Activated naive CD4-positive, alpha-beta T cell treated with anti-CD3 and anti-CD28 coated beads, Interleukin-2, amount 10 ng/mL, durations not matched to agents 7 days and 5 days (primary cell): Measurements from ENCODE around the gene ALDOA.
A peak's percentile ranks its signal among the peaks of the same experiment; 100 is the strongest.
"Not testable (repeated sequence)": the region's sequence is repeated elsewhere in the genome, so short reads cannot be mapped to it uniquely, and the experiment has no call there.

Experiments used
- CTCF ChIA-PET: fragments of 350-600 bp; sonication (Branson Sonifier 250); formaldehyde crosslinking; loops from one replicate; lab custom pipeline; 2021; ENCODE audit warnings: antibody characterized with exemption; lab: Charles Lee
- DNase-seq: peaks from one replicate; pipeline ENCODE4 v3.0.0-alpha.2; 2020
- H3K27ac Mint-ChIP-seq: one replicate; pipeline ENCODE4 v1.8.0; 2021; ENCODE audit warnings: mild to moderate bottlenecking, moderate library complexity, mixed read lengths
- H3K27me3 Mint-ChIP-seq: one replicate; pipeline ENCODE4 v1.8.0; 2021; ENCODE audit warnings: mild to moderate bottlenecking, mixed read lengths
- H3K36me3 Mint-ChIP-seq: one replicate; pipeline ENCODE4 v1.8.0; 2021; ENCODE audit warnings: mixed read lengths
- H3K4me1 Mint-ChIP-seq: one replicate; pipeline ENCODE4 v1.8.0; 2021; ENCODE audit warnings: mixed read lengths
- H3K4me3 Mint-ChIP-seq: one replicate; pipeline ENCODE4 v1.8.0; 2021; ENCODE audit warnings: mild to moderate bottlenecking, moderate library complexity, mixed read lengths
- H3K9me3 Mint-ChIP-seq: one replicate; pipeline ENCODE4 v1.8.0; 2021; ENCODE audit warnings: mixed read lengths

The ALDOA gene

GRCh38 chr16:30114411-30114810, 48.9 kb downstream of the ALDOA start:
- DNase-seq = no peak
- Mint-ChIP-seq H3K4me3 (no peak overlapping the region), H3K4me1 (peaks cover 24% of the 10 kb centered on the region)

DNA sequence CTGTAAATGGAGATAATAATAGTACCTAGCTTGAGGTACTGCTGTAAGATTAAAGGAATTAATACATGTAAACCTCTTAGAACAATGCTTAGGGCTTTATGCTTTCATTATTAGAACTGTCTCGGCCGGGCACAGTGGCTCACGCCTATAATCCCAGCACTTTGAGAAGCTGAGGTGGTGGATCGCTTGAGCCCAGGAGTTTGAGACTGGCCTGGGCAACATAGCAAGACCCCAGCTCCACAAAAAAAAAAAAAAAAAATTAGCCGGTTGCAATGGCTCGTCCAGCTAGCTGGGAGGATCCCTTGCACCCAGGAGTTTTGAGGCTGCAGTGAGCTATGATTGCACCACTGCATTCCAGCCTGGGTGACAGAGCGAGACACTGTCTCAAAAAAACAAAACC, 49.3 kb downstream of the ALDOA start:
- Mint-ChIP-seq H3K4me1 (peaks cover 28% of the 10 kb centered on the region), H3K27ac (peak overlapping the region; percentile 69), H3K36me3 (peaks cover 26% of the 10 kb centered on the region)
- CTCF ChIA-PET = interaction anchor here (0.7 to 1.6 kb wide), 3 partner anchors 15 to 28 kb away, joined by 3 to 10 read pairs (median 4); partner anchors contain the start of gene TBX6
- not testable (repeated sequence) for H3K27me3 Mint-ChIP-seq, H3K4me3 Mint-ChIP-seq, DNase-seq, H3K9me3 Mint-ChIP-seq

More at GRCh38 chr16:30114411-30114810, 48.9 kb downstream of the ALDOA start:
- H3K27ac Mint-ChIP-seq = peak overlapping the region; percentile 69
- H3K36me3 Mint-ChIP-seq = peaks cover 23% of the 10 kb centered on the region
- CTCF ChIA-PET = interaction anchor here (0.6 to 3.9 kb wide), 3 partner anchors 12 to 22 kb away, joined by 3 to 22 read pairs (median 10); partner anchors contain the start of gene TBX6
- no peaks in the 10 kb centered on the region for H3K27me3 Mint-ChIP-seq
- H3K9me3 Mint-ChIP-seq = no peaks in the 10 kb centered on the region

DNA sequence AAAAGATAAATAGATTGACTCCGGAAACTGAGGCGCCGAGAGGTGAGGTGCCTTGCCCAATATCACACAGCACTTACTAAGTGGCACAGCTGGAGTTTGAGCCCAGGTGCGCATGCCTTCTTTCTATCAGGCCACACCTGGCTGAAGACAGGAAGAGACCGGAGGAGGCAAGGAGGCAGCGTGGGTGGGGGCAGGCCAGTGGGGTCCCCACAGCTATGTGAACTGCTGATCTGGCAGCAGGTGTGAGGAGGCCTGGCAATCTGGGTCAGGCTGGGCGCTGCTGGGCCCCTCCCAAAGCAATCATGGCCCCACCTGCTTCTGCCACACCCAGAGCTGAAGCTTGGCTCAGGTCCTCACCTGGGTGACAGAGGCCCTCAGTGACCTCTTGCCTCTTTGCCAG, 49.7 kb downstream of the ALDOA start:
- no peak overlapping the region for H3K4me3 Mint-ChIP-seq
- CTCF ChIA-PET = interaction anchor here (0.7 to 0.8 kb wide), 2 partner anchors 15 to 27 kb away, joined by 3 to 4 read pairs; no protein-coding TSS in a partner anchor
- H3K4me1 Mint-ChIP-seq = peaks cover 32% of the 10 kb centered on the region
- H3K9me3 Mint-ChIP-seq = no peaks in the 10 kb centered on the region
- no peaks in the 10 kb centered on the region for H3K27me3 Mint-ChIP-seq
- peak; percentile 33 for DNase-seq
- H3K27ac Mint-ChIP-seq = peak overlapping the region; percentile 69
- peaks cover 30% of the 10 kb centered on the region for H3K36me3 Mint-ChIP-seq

DNA sequence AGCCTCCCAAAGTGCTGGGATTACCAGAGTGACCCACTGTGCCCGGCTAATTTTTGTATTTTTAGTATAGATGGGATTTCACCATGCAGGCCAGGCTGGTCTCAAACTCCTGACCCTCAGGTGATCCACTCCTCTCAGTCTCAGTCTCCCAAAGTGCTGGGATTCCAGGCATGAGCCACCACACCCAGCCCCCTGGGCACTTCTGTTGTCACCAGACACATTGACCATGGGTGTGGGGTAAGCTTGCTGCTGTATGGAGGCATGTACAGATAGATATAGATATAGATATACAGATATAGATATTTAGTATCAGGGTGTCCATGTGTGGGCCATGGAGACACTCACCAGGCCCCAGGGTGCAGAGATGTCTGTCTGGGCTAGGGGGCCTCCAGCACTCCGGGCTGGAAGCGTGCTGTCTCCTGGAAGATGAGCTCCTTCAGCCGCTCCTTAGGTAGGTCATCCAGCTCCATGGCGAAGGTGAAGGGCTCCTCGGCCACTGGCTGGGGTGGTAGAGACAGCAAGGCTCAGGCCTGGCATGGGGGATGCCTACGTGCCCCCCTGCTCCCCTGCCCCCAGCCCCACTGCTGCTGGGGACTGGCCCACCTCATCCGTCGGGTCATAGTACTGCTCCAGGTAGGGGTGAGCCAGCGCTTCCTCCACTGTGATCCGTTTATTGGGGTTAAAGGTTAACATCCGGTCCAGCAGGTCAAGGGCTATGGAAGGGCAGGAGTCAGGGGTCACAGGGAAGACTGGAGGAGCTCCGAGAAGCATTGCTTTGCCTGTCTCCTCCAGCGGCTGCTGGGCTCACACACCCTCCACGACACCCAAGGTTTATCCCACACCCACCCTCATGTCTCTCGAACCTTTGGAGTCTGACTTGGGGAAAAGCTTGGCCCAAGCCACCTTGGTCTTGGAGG, 51.0 kb downstream of the ALDOA start:
- H3K9me3 Mint-ChIP-seq = no peaks in the 10 kb centered on the region
- CTCF ChIA-PET = no interaction called here
- peaks cover 32% of the 10 kb centered on the region for H3K36me3 Mint-ChIP-seq
- H3K4me1 Mint-ChIP-seq = peaks cover 45% of the 10 kb centered on the region
- peak overlapping the region; percentile 37 for H3K27ac Mint-ChIP-seq
- no peak overlapping the region for H3K4me3 Mint-ChIP-seq
- DNase-seq = no peak
- H3K27me3 Mint-ChIP-seq = no peaks in the 10 kb centered on the region

DNA sequence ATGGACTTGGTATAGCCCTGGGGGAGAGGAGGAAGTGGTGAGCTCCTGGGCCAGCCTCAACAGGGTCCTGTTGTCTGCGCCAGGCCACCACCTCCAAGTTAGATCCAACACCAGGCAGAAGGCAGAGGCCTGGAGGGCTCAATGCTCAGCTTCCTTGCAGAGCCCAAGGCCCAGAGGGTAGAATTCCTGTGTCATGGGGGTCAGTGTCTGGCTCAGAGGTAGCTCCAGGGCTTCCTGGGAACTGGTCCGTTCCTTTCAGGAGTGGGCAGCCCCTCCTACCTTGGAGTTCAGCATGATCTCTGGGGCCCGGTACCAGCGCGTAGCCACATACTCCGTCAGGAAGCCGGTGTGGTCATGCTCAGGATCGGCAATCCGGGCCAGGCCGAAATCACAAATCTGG, 52.2 kb downstream of the ALDOA start:
- H3K4me3 Mint-ChIP-seq = no peak overlapping the region
- peaks cover 53% of the 10 kb centered on the region for H3K4me1 Mint-ChIP-seq
- CTCF ChIA-PET = no interaction called here
- H3K27ac Mint-ChIP-seq = no peak overlapping the region
- H3K36me3 Mint-ChIP-seq = peaks cover 33% of the 10 kb centered on the region
- H3K27me3 Mint-ChIP-seq = no peaks in the 10 kb centered on the region
- no peak for DNase-seq
- H3K9me3 Mint-ChIP-seq = no peaks in the 10 kb centered on the region

DNA sequence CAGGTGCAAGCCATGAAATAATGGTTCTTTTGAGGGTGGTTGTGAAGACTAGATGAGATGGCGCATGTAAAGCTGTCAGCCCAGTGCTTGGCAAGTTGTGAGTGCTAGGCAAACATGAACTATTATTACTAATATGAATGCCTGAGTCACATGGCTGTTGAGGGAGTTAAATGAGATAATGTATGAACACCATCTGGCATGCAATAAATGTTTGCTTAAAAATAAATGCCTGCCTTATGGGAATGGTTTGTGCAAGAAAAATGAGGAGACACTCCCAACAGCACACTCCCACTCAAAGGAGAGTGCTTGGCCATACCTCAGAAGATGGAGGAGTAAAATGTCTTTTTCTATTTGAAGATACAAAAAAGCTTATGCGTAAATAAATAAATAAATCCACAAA, 53.9 kb downstream of the ALDOA start:
- H3K9me3 Mint-ChIP-seq = no peaks in the 10 kb centered on the region

More for the DNA sequence above, 53.9 kb downstream of the ALDOA start:
- Mint-ChIP-seq H3K4me1 (peaks cover 47% of the 10 kb centered on the region), H3K27me3 (no peaks in the 10 kb centered on the region), H3K36me3 (peaks cover 29% of the 10 kb centered on the region), H3K4me3 (no peak overlapping the region), H3K27ac (no peak overlapping the region)
- CTCF ChIA-PET = no interaction called here
- DNase-seq = no peak
